AG04449 (cell line): ENCODE measurements around the gene PSMB8.
A peak's percentile ranks its signal among the peaks of the same experiment; 100 is the strongest.

Experiments
- CTCF ChIA-PET: fragments of 350-600 bp; formaldehyde crosslinking; extraction: SDS; loops from one replicate; lab custom pipeline; 2021; ENCODE audit warnings: antibody characterized with exemption; lab: Yijun Ruan, JAX
- POLR2A ChIA-PET: fragments of 400-600, 350-600 bp; formaldehyde crosslinking; extraction: SDS; loops from one replicate; lab custom pipeline; 2020; ENCODE audit warnings: antibody characterized with exemption, inconsistent platforms; lab: Yijun Ruan, JAX
- DNase-seq: peaks from one replicate; pipeline ENCODE4 v3.0.0-alpha.2; 2010; ENCODE audit warnings: low read depth, low spot score
- H3K4me3 ChIP-seq: 2 replicates; pipeline ENCODE4 v1.5.1; 2011; ENCODE audit warnings: low read depth, mild to moderate bottlenecking, control low read depth, low read length
- CTCF ChIP-seq: IDR thresholded peaks from one replicate; pipeline ENCODE4 v1.5.1; 2011; ENCODE audit warnings: mild to moderate bottlenecking, moderate library complexity, low read length, control low read depth, inconsistent platforms; ENCODE audit not compliant: insufficient read depth; ENCODE audit errors: missing control alignments

PSMB8 gene

GRCh38 chr6:32843979-32844838 is at the start of gene PSMB8:
PSMB8 (minus strand) TSS chr6:32844047; CDS start chr6:32843996, 51 bp downstream.
- ChIA-PET POLR2A (interaction anchor here (1.0 to 1.6 kb wide), 2 partner anchors 9 to 128 kb away, joined by 4 read pairs; partner anchors contain the start of genes PSMB9 and TAP1), CTCF (interaction anchor here (1.0 to 11.4 kb wide), 6 partner anchors 11 to 285 kb away, joined by 3 to 402 read pairs (median 6); partner anchors contain the start of genes PSMB9 and TAP1)
- peak within 1 kb of the TSS; percentile 76 for H3K4me3 ChIP-seq
- TF ChIP-seq CTCF = peak; percentile 1
- no peak for DNase-seq

- DNase-seq = no peak
- no peak for TF ChIP-seq CTCF
- ChIA-PET CTCF (interaction anchor here (0.6 to 1.2 kb wide), 3 partner anchors 43 to 93 kb away, joined by 3 to 4 read pairs (median 3); partner anchors contain the start of gene TAP2), POLR2A (no interaction called here)
- no peak overlapping the region for H3K4me3 ChIP-seq
Observed at GRCh38 chr6:32890831-32891230, 47.0 kb upstream of the PSMB8 start.

- ChIA-PET POLR2A (interaction anchor here (0.8 kb wide), 1 partner anchor 95 kb away, joined by 4 read pairs; no protein-coding TSS in a partner anchor), CTCF (interaction anchor here (0.7 to 1.2 kb wide), 5 partner anchors 44 to 95 kb away, joined by 3 to 5 read pairs (median 3); no protein-coding TSS in a partner anchor)
- DNase-seq = no peak
- H3K4me3 ChIP-seq = no peak overlapping the region
- no peak for TF ChIP-seq CTCF
Observed at GRCh38 chr6:32889533-32889932, 45.7 kb upstream of the PSMB8 start.

- ChIA-PET CTCF (interaction anchor here (1.4 to 7.0 kb wide), 4 partner anchors 20 to 126 kb away, joined by 3 to 182 read pairs (median 8); partner anchors contain the start of gene HLA-DMA), POLR2A (no interaction called here)
- H3K4me3 ChIP-seq = no peak overlapping the region
- TF ChIP-seq CTCF = no peak
- DNase-seq = no peak
Observed at GRCh38 chr6:32888576-32888975, 44.7 kb upstream of the PSMB8 start.

GRCh38 chr6:32887616-32888015 is 43.8 kb upstream of the PSMB8 start:
- ChIA-PET POLR2A (no interaction called here), CTCF (interaction anchor here (1.0 to 7.0 kb wide), 8 partner anchors 19 to 274 kb away, joined by 3 to 182 read pairs (median 8); partner anchors contain the start of genes BRD2 and HLA-DMA)
- DNase-seq = no peak
- no peak overlapping the region for H3K4me3 ChIP-seq
- TF ChIP-seq CTCF = no peak
